ENCODE measurements around the gene SLC13A3.

The SLC13A3 gene

DNA sequence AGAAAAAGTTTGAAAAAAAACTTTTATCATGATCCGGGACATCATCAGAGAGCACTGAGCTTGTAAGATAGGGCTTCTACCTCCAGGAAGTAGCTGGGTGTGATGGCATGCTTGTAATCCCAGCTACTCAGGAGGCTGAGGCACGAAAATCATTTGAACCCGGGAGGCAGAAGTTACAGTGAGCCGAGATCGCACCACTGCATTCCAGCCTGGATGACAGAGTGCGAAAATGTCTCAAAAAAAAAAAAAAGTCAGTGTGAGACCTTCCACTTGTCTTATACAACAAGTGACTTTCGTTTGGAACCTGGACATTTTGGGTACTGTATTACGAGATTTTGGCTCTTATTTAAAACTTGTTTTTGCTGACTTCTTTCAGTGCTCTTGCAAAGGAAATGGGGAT is 5.9 kb upstream of the SLC13A3 start:
- TF ChIP-seq, protein P1, sequence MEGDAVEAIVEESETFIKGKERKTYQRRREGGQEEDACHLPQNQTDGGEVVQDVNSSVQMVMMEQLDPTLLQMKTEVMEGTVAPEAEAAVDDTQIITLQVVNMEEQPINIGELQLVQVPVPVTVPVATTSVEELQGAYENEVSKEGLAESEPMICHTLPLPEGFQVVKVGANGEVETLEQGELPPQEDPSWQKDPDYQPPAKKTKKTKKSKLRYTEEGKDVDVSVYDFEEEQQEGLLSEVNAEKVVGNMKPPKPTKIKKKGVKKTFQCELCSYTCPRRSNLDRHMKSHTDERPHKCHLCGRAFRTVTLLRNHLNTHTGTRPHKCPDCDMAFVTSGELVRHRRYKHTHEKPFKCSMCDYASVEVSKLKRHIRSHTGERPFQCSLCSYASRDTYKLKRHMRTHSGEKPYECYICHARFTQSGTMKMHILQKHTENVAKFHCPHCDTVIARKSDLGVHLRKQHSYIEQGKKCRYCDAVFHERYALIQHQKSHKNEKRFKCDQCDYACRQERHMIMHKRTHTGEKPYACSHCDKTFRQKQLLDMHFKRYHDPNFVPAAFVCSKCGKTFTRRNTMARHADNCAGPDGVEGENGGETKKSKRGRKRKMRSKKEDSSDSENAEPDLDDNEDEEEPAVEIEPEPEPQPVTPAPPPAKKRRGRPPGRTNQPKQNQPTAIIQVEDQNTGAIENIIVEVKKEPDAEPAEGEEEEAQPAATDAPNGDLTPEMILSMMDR (IDR thresholded peaks at IDR 0.05; ENCODE audit: low read depth, low read length, missing control alignments) = no peak

DNA sequence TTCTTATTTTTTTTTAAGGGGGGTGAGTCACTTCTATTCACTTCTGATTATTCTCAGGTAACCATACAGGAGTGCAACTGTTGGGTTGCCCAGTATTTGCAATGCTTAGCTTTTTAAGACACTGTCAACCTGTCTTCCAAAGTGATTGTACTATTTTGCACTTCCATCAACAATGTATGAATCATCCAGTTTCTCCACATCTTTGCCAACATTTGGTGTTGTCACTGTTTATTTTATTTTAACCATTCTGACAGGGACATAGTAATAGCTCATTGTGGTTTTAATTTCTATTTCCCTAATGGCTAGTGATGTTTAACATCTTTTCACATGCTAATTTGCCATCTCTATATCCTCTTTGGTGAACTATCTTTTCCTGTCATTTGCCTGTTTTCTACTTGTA is 1.4 kb upstream of the SLC13A3 start:
- TF ChIP-seq, protein P1 (IDR thresholded peaks at IDR 0.05; ENCODE audit: low read depth, low read length, missing control alignments) = no peak
- H3K4me3 ChIP-seq (replicated peaks; ENCODE audit: low read depth, low read length) = no peak overlapping the region
- no peak for DNase-seq (ENCODE audit: extremely low read depth, low read depth)

More for the DNA sequence above, 5.9 kb upstream of the SLC13A3 start:
- no peak overlapping the region for H3K4me3 ChIP-seq (replicated peaks; ENCODE audit: low read depth, low read length)
- no peak for DNase-seq (ENCODE audit: extremely low read depth, low read depth)

DNA sequence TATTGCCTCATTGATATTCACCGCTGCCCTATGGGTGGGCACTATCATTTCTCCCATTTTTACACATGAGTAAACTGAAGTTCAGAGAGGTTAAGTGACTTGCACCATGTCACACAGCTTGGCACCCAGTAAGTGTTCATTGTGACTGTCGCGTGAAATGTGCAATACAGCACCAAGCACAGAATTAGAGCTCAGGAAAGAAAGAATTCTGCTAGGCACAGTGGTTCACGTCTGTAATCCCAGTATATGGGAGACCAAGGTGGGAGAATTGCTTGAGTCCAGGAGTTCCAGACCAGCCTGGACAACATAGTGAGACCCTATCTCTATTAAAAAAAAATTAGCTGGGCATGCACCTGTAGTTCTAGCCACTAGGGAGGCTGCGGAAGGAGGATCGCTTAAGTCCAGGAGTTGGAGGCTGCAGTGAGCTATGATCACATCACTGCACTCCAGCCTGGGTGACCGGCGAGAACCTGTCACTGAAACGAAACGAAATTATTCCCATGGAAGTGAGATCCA is 626 bp downstream of the SLC13A3 start:
- TF ChIP-seq, protein P1 (IDR thresholded peaks at IDR 0.05; ENCODE audit: low read depth, low read length, missing control alignments) = no peak

DNA sequence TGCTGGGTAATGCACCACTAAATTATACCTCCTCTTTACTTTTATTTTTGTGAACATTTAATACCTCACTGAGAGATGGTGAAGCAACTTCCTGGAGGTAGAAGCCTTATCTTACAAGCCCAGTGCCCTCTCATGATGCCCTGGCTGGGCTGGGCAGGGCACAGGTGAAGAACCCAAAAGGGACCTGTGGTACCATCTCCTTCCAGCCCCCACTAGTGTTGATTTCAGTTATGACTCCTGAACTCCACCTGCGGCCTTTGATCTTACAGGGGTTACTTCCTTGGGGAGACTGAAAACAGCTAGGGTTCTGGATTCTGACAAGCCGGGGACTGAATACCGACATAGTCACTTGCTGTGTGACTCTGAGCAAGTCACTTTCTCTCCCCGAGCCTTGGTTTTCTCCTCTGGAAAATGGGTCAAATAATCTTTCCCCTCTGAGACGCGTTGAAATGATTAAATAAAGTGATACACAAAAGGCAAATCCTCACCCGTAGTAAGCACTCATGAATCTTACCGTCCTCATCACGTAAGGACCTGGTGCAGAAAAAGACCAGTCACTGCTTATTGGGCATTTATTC is 1.2 kb downstream of the SLC13A3 start:
- TF ChIP-seq, protein P1 (IDR thresholded peaks at IDR 0.05; ENCODE audit: low read depth, low read length, missing control alignments) = no peak
- no peak overlapping the region for H3K4me3 ChIP-seq (replicated peaks; ENCODE audit: low read depth, low read length)
- DNase-seq (ENCODE audit: extremely low read depth, low read depth) = no peak

More for the DNA sequence above, 626 bp downstream of the SLC13A3 start:
- DNase-seq (ENCODE audit: extremely low read depth, low read depth) = no peak
- no peak overlapping the region for H3K4me3 ChIP-seq (replicated peaks; ENCODE audit: low read depth, low read length)

DNA sequence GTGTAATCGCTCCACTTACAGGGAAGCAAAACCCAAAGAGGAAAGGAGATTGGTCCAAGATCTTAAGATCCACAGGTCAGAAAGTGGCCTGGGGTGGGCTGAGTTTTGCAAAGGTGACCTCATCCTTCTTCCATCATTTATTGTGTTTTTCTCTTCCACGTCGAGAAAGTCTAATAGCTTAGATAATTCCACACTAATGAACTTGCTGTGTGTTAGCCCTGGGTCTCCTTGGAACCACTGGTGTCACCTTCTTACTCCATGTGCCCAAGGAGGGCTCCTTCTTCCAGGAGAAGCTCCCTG is 1.7 kb downstream of the SLC13A3 start:
- DNase-seq (ENCODE audit: extremely low read depth, low read depth) = no peak
- no peak overlapping the region for H3K4me3 ChIP-seq (replicated peaks; ENCODE audit: low read depth, low read length)
- TF ChIP-seq, protein P1 (IDR thresholded peaks at IDR 0.05; ENCODE audit: low read depth, low read length, missing control alignments) = no peak

DNA sequence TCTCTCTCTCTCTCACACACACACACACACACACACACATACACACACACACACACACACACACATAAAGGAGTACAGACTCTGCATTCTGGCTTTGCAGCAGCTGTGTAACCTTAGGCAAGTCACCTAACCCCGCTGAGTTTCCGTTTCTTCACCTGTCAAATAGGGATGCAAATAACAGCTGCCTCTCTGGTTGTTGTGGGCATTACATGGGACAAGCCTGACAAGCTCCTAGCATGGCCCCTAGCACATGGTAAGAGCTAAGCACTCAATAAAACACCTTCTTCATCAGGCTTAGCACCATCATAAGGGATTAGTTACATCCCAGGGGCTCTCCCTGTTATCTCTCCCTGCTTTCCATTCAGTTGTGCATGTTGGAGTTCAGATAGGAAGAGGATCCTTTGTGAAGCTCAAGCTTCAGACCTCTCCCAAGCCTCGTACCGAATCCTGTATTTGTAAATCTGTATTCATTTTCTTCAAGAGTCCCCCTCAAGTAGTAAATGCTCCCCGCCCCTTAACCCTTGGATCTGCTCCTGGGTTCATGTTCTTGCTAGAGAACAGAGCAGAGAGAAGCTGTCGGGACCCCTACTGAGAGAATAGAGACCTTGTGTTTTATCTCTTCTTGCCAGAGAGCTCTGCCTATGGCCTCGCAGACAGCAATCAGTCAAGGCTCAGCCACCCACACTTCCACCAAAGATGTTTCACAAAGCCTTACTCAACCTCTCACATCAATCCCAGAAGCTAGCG is 2.2 kb downstream of the SLC13A3 start:
- TF ChIP-seq, protein P1 (IDR thresholded peaks at IDR 0.05; ENCODE audit: low read depth, low read length, missing control alignments) = no peak
- DNase-seq (ENCODE audit: extremely low read depth, low read depth) = no peak
- H3K4me3 ChIP-seq (replicated peaks; ENCODE audit: low read depth, low read length) = no peak overlapping the region
